AG04450 (cell line): ENCODE results near the gene SOBP. TPM values are rescaled to one million over a fixed set of nuclear protein-coding genes. Genes with fewer than 3 reads are reported as not detected.

Experiments used
- CTCF ChIA-PET: fragments of 300-600, 350-600 bp; formaldehyde crosslinking; extraction: SDS; loops from one replicate; lab custom pipeline; 2022; ENCODE audit warnings: antibody characterized with exemption, inconsistent platforms; lab: Charles Lee
- POLR2A ChIA-PET: fragments of 350-600 bp; formaldehyde crosslinking; extraction: SDS; loops from one replicate; lab custom pipeline; 2021; ENCODE audit warnings: antibody characterized with exemption, inconsistent platforms; lab: Yijun Ruan, JAX
- DNase-seq: peaks from one replicate; pipeline ENCODE4 v3.0.0-alpha.2; 2011; ENCODE audit warnings: low read depth, low spot score
- H3K27ac ChIP-seq: one replicate; pipeline ENCODE4 v1.5.1; 2012; ENCODE audit warnings: low read depth, low read length, control low read depth
- H3K27me3 ChIP-seq: one replicate; pipeline ENCODE4 v1.6.0; 2012; ENCODE audit warnings: low read length; ENCODE audit not compliant: control insufficient read depth, insufficient read depth
- H3K4me3 ChIP-seq: 2 replicates; pipeline ENCODE4 v1.5.1; 2011; ENCODE audit warnings: mild to moderate bottlenecking, low read depth, low read length, control low read depth
- H3K9me3 ChIP-seq: 2 replicates; pipeline ENCODE4 v1.5.1; 2012; ENCODE audit warnings: low read length; ENCODE audit not compliant: control insufficient read depth, insufficient read depth
- CTCF ChIP-seq: IDR thresholded peaks from 2 replicates; pipeline ENCODE4 v1.5.1; 2011; ENCODE audit warnings: low read depth, low read length, control low read depth, inconsistent platforms
- polyA plus RNA-seq: library from polyadenylated mRNA; depleted of rRNA; stranded (reverse); fragments of >200 nt; gene quantifications from 2 replicates; pipeline ENCODE4 v1.2.3, GENCODE V29; 2011

The SOBP gene
- polyA plus RNA-seq, 1 experiment = 0.76 TPM

- Histone ChIP-seq H3K4me3 (no peak overlapping the region), H3K9me3 (peaks cover 13% of the 10 kb centered on the region; the same call in 1 of the 2 replicates), H3K27me3 (peaks cover 11% of the 10 kb centered on the region), H3K27ac (no peak overlapping the region)
- CTCF ChIA-PET = interaction anchor here (0.7 to 0.9 kb wide), 4 partner anchors 51 to 1288 kb away, joined by 3 to 13 read pairs (median 3); no protein-coding TSS in a partner anchor
- POLR2A ChIA-PET = no interaction called here
- no peak for DNase-seq
- TF ChIP-seq CTCF = no peak
Measured at GRCh38 chr6:107632381-107633136, 142.6 kb downstream of the SOBP start.

- Histone ChIP-seq H3K27me3 (peaks cover 11% of the 10 kb centered on the region), H3K9me3 (peaks cover 13% of the 10 kb centered on the region; the same call in 1 of the 2 replicates), H3K27ac (no peak overlapping the region), H3K4me3 (no peak overlapping the region)
- no peak for DNase-seq
- CTCF ChIA-PET = no interaction called here
- POLR2A ChIA-PET = interaction anchor here (0.6 kb wide), 1 partner anchor 57 kb away, joined by 3 read pairs; no protein-coding TSS in a partner anchor
- no peak for TF ChIP-seq CTCF
Measured at GRCh38 chr6:107633680-107634323, 143.9 kb downstream of the SOBP start.

DNA sequence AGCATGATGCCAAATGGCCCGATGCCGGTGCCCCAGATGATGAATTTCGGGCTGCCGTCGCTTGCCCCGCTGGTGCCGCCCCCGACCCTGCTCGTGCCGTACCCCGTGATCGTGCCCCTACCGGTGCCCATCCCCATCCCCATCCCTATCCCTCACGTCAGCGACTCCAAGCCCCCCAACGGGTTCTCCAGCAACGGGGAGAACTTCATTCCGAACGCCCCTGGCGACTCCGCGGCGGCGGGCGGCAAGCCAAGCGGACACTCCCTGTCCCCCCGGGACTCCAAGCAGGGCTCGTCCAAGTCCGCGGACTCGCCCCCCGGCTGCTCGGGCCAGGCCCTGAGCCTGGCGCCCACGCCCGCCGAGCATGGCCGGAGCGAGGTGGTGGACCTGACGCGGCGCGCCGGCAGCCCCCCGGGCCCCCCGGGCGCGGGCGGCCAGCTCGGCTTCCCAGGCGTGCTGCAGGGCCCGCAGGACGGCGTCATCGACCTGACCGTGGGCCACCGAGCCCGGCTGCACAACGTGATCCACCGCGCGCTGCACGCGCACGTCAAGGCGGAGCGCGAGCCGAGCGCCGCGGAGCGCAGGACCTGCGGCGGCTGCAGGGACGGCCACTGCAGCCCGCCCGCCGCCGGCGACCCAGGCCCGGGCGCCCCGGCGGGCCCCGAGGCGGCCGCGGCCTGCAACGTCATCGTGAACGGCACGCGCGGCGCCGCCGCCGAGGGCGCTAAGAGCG lies 144.6 kb downstream of the SOBP start:
- DNase-seq = no peak
- Histone ChIP-seq H3K27me3 (peaks cover 13% of the 10 kb centered on the region), H3K4me3 (no peak overlapping the region), H3K27ac (no peak overlapping the region), H3K9me3 (peaks cover 13% of the 10 kb centered on the region; the same call in 1 of the 2 replicates)
- CTCF ChIA-PET = no interaction called here
- no peak for TF ChIP-seq CTCF
- POLR2A ChIA-PET = no interaction called here

- Histone ChIP-seq H3K27ac (no peak overlapping the region), H3K27me3 (peaks cover 16% of the 10 kb centered on the region), H3K9me3 (peaks cover 13% of the 10 kb centered on the region; the same call in 1 of the 2 replicates), H3K4me3 (no peak overlapping the region)
- POLR2A ChIA-PET = no interaction called here
- no peak for TF ChIP-seq CTCF
- CTCF ChIA-PET = no interaction called here
- DNase-seq = no peak
Measured at GRCh38 chr6:107635057-107635515, 145.2 kb downstream of the SOBP start.
